Activated CD4-positive, alpha-beta T cell treated with anti-CD3 and anti-CD28 coated beads, Interleukin-2, amount 10 ng/mL, durations not matched to agents 7 days and 5 days (primary cell): ENCODE data around the gene KLHL5. TPM values are rescaled to one million over a fixed set of nuclear protein-coding genes. Genes with fewer than 3 reads are reported as not detected.

Source experiments
- CTCF ChIA-PET: fragments of 350-600 bp; sonication (Branson Sonifier 250); formaldehyde crosslinking; loops from one replicate; lab custom pipeline; 2021; ENCODE audit warnings: antibody characterized with exemption; lab: Charles Lee
- POLR2A ChIA-PET: fragments of 350-600 bp; sonication (Branson Sonifier 250); formaldehyde crosslinking; loops from one replicate; lab custom pipeline; 2021; ENCODE audit warnings: antibody characterized with exemption; lab: Charles Lee
- DNase-seq: peaks from one replicate; pipeline ENCODE4 v3.0.0-alpha.2; 2020
- H3K27ac Mint-ChIP-seq: one replicate; pipeline ENCODE4 v1.8.0; 2021; ENCODE audit warnings: mild to moderate bottlenecking, moderate library complexity, mixed read lengths
- H3K27me3 Mint-ChIP-seq: one replicate; pipeline ENCODE4 v1.8.0; 2021; ENCODE audit warnings: mixed read lengths
- H3K36me3 Mint-ChIP-seq: one replicate; pipeline ENCODE4 v1.8.0; 2021; ENCODE audit warnings: low read depth, mixed read lengths
- H3K4me1 Mint-ChIP-seq: one replicate; pipeline ENCODE4 v1.8.0; 2021; ENCODE audit warnings: mixed read lengths
- H3K4me3 Mint-ChIP-seq: one replicate; pipeline ENCODE4 v1.8.0; 2021; ENCODE audit warnings: mild to moderate bottlenecking, moderate library complexity, mixed read lengths
- H3K9me3 Mint-ChIP-seq: one replicate; pipeline ENCODE4 v1.8.0; 2021; ENCODE audit warnings: mixed read lengths
- total RNA-seq, 2 experiments: library from RNA; stranded (reverse); gene quantifications; one replicate each; pipeline ENCODE4 v1.2.3, GENCODE V29; 2021

Gene KLHL5
- total RNA-seq, 2 experiments from 2014 or later = 23.6 to 25.0 TPM

GRCh38 chr4:39032218-39033085 lies 29.6 kb upstream of the KLHL5 start, which contains the start of gene TMEM156:
Gene TMEM156, minus strand, starts transcription at chr4:39032409. Its CDS starts 96 bp downstream, at chr4:39032313.
- peak within 1 kb of the TSS; percentile 75 for H3K4me3 Mint-ChIP-seq
- H3K9me3 Mint-ChIP-seq = no peaks in the 10 kb centered on the region
- CTCF ChIA-PET = interaction anchor here (1.2 kb wide), 1 partner anchor 11 kb away, joined by 3 read pairs; no protein-coding TSS in a partner anchor
- no peaks in the 10 kb centered on the region for H3K27me3 Mint-ChIP-seq
- POLR2A ChIA-PET = interaction anchor here (1.0 kb wide), 1 partner anchor 12 kb away, joined by 3 read pairs; no protein-coding TSS in a partner anchor
- DNase-seq = peak; percentile 52
- peak within 1 kb of the TSS; percentile 95 for H3K27ac Mint-ChIP-seq
- H3K4me1 Mint-ChIP-seq = peaks cover 42% of the 10 kb centered on the region
- H3K36me3 Mint-ChIP-seq = peaks cover 5% of the 10 kb centered on the region

GRCh38 chr4:39036172-39036571 lies 25.9 kb upstream of the KLHL5 start:
- H3K27ac Mint-ChIP-seq = peak overlapping the region; percentile 55
- CTCF ChIA-PET = interaction anchor here (1.4 kb wide), 1 partner anchor 17 kb away, joined by 3 read pairs; no protein-coding TSS in a partner anchor
- H3K27me3 Mint-ChIP-seq = no peaks in the 10 kb centered on the region
- POLR2A ChIA-PET = no interaction called here
- peaks cover 30% of the 10 kb centered on the region for H3K4me1 Mint-ChIP-seq
- H3K4me3 Mint-ChIP-seq = no peak overlapping the region
- H3K36me3 Mint-ChIP-seq = no peaks in the 10 kb centered on the region
- no peak for DNase-seq
- H3K9me3 Mint-ChIP-seq = no peaks in the 10 kb centered on the region

GRCh38 chr4:39037491-39037825 lies 24.6 kb upstream of the KLHL5 start:
- Mint-ChIP-seq H3K27ac (no peak overlapping the region), H3K4me1 (peaks cover 30% of the 10 kb centered on the region), H3K4me3 (no peak overlapping the region), H3K36me3 (no peaks in the 10 kb centered on the region), H3K27me3 (no peaks in the 10 kb centered on the region), H3K9me3 (no peaks in the 10 kb centered on the region)
- ChIA-PET CTCF (no interaction called here), POLR2A (no interaction called here)
- no peak for DNase-seq

GRCh38 chr4:39037941-39038340 lies 24.1 kb upstream of the KLHL5 start:
- H3K27me3 Mint-ChIP-seq = no peaks in the 10 kb centered on the region
- H3K36me3 Mint-ChIP-seq = no peaks in the 10 kb centered on the region
- DNase-seq = no peak
- ChIA-PET CTCF (interaction anchor here (0.6 kb wide), 1 partner anchor 1659 kb away, joined by 4 read pairs; no protein-coding TSS in a partner anchor), POLR2A (no interaction called here)
- peaks cover 26% of the 10 kb centered on the region for H3K4me1 Mint-ChIP-seq
- H3K27ac Mint-ChIP-seq = peak overlapping the region; percentile 12
- H3K9me3 Mint-ChIP-seq = no peaks in the 10 kb centered on the region
- H3K4me3 Mint-ChIP-seq = no peak overlapping the region

- Mint-ChIP-seq H3K4me3 (no peak overlapping the region), H3K36me3 (no peaks in the 10 kb centered on the region), H3K9me3 (no peaks in the 10 kb centered on the region), H3K27me3 (no peaks in the 10 kb centered on the region), H3K27ac (no peak overlapping the region), H3K4me1 (peaks cover 29% of the 10 kb centered on the region)
- CTCF ChIA-PET = no interaction called here
- no peak for DNase-seq
- POLR2A ChIA-PET = no interaction called here
Observed at GRCh38 chr4:39039108-39039507, 22.9 kb upstream of the KLHL5 start.

- Mint-ChIP-seq H3K4me3 (no peak overlapping the region), H3K9me3 (no peaks in the 10 kb centered on the region), H3K27me3 (no peaks in the 10 kb centered on the region), H3K4me1 (peaks cover 42% of the 10 kb centered on the region), H3K27ac (no peak overlapping the region), H3K36me3 (peaks cover 5% of the 10 kb centered on the region)
- DNase-seq = no peak
- ChIA-PET CTCF (interaction anchor here (1.0 to 1.9 kb wide), 2 partner anchors 12 to 13 kb away, joined by 3 to 10 read pairs; no protein-coding TSS in a partner anchor), POLR2A (interaction anchor here (0.6 kb wide), 1 partner anchor 36 kb away, joined by 4 read pairs; no protein-coding TSS in a partner anchor)
Observed at GRCh38 chr4:39042366-39042765, 19.7 kb upstream of the KLHL5 start.

GRCh38 chr4:39043058-39043860 lies 18.8 kb upstream of the KLHL5 start:
- peaks cover 12% of the 10 kb centered on the region for H3K36me3 Mint-ChIP-seq
- ChIA-PET POLR2A (interaction anchor here (0.6 kb wide), 1 partner anchor 8 kb away, joined by 5 read pairs; no protein-coding TSS in a partner anchor), CTCF (interaction anchor here (0.6 to 1.9 kb wide), 4 partner anchors 11 to 299 kb away, joined by 3 to 10 read pairs (median 4); partner anchors contain the start of gene TMEM156)
- H3K9me3 Mint-ChIP-seq = no peaks in the 10 kb centered on the region
- H3K27me3 Mint-ChIP-seq = no peaks in the 10 kb centered on the region
- DNase-seq = no peak
- H3K4me3 Mint-ChIP-seq = peak overlapping the region; percentile 85
- H3K4me1 Mint-ChIP-seq = peaks cover 43% of the 10 kb centered on the region
- H3K27ac Mint-ChIP-seq = peak overlapping the region; percentile 93

GRCh38 chr4:39043861-39044363 lies 18.1 kb upstream of the KLHL5 start:
- H3K9me3 Mint-ChIP-seq = no peaks in the 10 kb centered on the region

GRCh38 chr4:39044364-39044955 lies 17.6 kb upstream of the KLHL5 start:
- peak; percentile 94 for DNase-seq
- POLR2A ChIA-PET = interaction anchor here (0.5 to 0.6 kb wide), 2 partner anchors 12 to 137 kb away, joined by 3 to 5 read pairs; partner anchors contain the start of gene TMEM156
- H3K27me3 Mint-ChIP-seq = no peaks in the 10 kb centered on the region
- peak overlapping the region; percentile 93 for H3K27ac Mint-ChIP-seq
- no peaks in the 10 kb centered on the region for H3K9me3 Mint-ChIP-seq
- H3K4me3 Mint-ChIP-seq = peak overlapping the region; percentile 85
- peaks cover 16% of the 10 kb centered on the region for H3K36me3 Mint-ChIP-seq
- CTCF ChIA-PET = interaction anchor here (0.6 to 1.5 kb wide), 5 partner anchors 9 to 300 kb away, joined by 3 to 5 read pairs (median 4); partner anchors contain the start of gene TMEM156
- H3K4me1 Mint-ChIP-seq = peaks cover 55% of the 10 kb centered on the region

More at GRCh38 chr4:39043861-39044363, 18.1 kb upstream of the KLHL5 start:
- Mint-ChIP-seq H3K36me3 (peaks cover 16% of the 10 kb centered on the region), H3K4me1 (peaks cover 50% of the 10 kb centered on the region), H3K27me3 (no peaks in the 10 kb centered on the region), H3K27ac (peak overlapping the region; percentile 93), H3K4me3 (peak overlapping the region; percentile 85)
- ChIA-PET CTCF (interaction anchor here (0.6 to 1.5 kb wide), 5 partner anchors 8 to 299 kb away, joined by 3 to 5 read pairs (median 4); partner anchors contain the start of gene TMEM156), POLR2A (interaction anchor here (0.5 to 0.6 kb wide), 2 partner anchors 12 to 138 kb away, joined by 3 to 5 read pairs; partner anchors contain the start of gene TMEM156)
- no peak for DNase-seq

- Mint-ChIP-seq H3K4me1 (peaks cover 57% of the 10 kb centered on the region), H3K36me3 (peaks cover 16% of the 10 kb centered on the region), H3K27me3 (no peaks in the 10 kb centered on the region), H3K4me3 (peak overlapping the region; percentile 94), H3K9me3 (no peaks in the 10 kb centered on the region), H3K27ac (peak overlapping the region; percentile 97)
- POLR2A ChIA-PET = interaction anchor here (0.7 kb wide), 1 partner anchor 407 kb away, joined by 5 read pairs; no protein-coding TSS in a partner anchor
- peak; percentile 44 for DNase-seq
- CTCF ChIA-PET = interaction anchor here (0.7 to 1.5 kb wide), 4 partner anchors 10 to 31 kb away, joined by 3 to 5 read pairs (median 4); no protein-coding TSS in a partner anchor
Observed at GRCh38 chr4:39044956-39045826, 16.8 kb upstream of the KLHL5 start.

- no peaks in the 10 kb centered on the region for H3K9me3 Mint-ChIP-seq
- peak; percentile 27 for DNase-seq
- peaks cover 16% of the 10 kb centered on the region for H3K36me3 Mint-ChIP-seq
- H3K27ac Mint-ChIP-seq = peak overlapping the region; percentile 97
- H3K27me3 Mint-ChIP-seq = no peaks in the 10 kb centered on the region
- ChIA-PET CTCF (interaction anchor here (0.7 to 1.5 kb wide), 2 partner anchors 13 to 164 kb away, joined by 3 to 4 read pairs; no protein-coding TSS in a partner anchor), POLR2A (interaction anchor here (0.7 kb wide), 1 partner anchor 406 kb away, joined by 5 read pairs; no protein-coding TSS in a partner anchor)
- peaks cover 62% of the 10 kb centered on the region for H3K4me1 Mint-ChIP-seq
- H3K4me3 Mint-ChIP-seq = peak overlapping the region; percentile 94
Observed at GRCh38 chr4:39045827-39046221, 16.2 kb upstream of the KLHL5 start.
